ENCODE measurements around the gene SDK1.

Gene SDK1

DNA sequence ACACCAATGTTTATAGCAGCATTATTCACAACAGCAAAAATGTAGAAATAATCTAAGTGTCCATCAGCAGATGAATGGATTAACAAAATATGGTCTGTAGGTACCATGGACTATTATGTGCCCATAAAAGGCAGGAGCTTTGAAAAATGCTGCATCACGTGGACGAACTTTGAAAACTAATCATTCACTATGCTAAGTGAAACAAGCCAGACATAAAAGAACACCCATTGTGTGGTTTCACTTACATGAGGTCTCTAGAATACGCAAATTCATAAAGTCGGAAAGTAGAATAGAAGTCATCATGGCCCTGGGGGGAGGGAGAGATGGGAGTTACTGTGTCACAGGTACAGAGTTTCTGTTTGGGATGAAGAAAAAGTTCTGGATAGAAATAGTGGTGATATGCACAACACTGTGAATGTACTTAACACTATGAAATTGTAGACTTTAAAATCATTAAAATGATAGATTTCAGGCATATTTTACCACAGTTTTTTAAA, 377.3 kb downstream of the SDK1 start (continued):
- no peak for TF ChIP-seq ZNF513 (tag by site-specific recombination; IDR thresholded peaks at IDR 0.05)
- TF ChIP-seq, protein P1, sequence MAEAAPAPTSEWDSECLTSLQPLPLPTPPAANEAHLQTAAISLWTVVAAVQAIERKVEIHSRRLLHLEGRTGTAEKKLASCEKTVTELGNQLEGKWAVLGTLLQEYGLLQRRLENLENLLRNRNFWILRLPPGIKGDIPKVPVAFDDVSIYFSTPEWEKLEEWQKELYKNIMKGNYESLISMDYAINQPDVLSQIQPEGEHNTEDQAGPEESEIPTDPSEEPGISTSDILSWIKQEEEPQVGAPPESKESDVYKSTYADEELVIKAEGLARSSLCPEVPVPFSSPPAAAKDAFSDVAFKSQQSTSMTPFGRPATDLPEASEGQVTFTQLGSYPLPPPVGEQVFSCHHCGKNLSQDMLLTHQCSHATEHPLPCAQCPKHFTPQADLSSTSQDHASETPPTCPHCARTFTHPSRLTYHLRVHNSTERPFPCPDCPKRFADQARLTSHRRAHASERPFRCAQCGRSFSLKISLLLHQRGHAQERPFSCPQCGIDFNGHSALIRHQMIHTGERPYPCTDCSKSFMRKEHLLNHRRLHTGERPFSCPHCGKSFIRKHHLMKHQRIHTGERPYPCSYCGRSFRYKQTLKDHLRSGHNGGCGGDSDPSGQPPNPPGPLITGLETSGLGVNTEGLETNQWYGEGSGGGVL (tag by site-specific recombination; IDR thresholded peaks at IDR 0.05): no peak

DNA sequence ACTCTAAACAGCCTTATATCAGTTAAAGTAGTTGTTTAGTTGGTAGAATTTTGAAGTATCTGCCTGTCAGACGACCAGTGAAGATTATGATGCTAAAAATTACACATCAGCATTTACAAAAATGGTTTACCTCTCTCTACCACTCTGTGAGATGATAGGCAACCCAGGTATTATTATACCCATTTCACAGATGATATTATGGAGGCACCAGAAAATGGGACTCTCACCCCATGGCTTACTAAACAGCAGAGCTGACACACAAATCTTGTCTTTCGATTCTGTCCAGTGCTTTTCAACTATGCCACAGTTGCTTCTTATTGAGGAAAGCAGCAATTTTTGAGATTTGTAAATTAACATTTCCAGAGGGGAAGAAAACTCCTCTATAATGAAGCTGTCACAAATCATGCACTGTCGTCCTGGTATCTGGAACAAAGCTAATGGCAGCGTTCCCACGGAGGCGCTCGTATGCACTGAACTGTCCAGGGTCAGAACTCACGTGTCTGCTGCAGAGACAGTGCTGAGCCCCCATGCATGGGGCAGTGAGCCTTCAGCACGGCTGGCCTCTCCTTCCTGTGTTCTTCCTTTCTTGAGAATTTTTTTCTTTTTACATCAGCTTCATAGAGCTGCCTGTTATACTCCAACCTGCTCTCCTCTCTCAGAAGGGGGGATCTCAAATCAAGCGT, 381.1 kb downstream of the SDK1 start:
- TF ChIP-seq ZNF660 (tag by site-specific recombination; IDR thresholded peaks at IDR 0.05): no peak
- no peak for TF ChIP-seq CTCF (tag by site-specific recombination; IDR thresholded peaks at IDR 0.05)
- TF ChIP-seq ZNF174 (tag by site-specific recombination; IDR thresholded peaks at IDR 0.05): no peak
- no peak for TF ChIP-seq KLF8 (tag by site-specific recombination; IDR thresholded peaks at IDR 0.05)
- no peak for TF ChIP-seq ZNF202 (tag by site-specific recombination; IDR thresholded peaks at IDR 0.05; ENCODE audit: borderline replicate concordance)
- no peak for TF ChIP-seq ZNF335 (tag by site-specific recombination; conservative IDR thresholded peaks at IDR 0.05)
- no peak for TF ChIP-seq GLIS2 (tag by site-specific recombination; IDR thresholded peaks at IDR 0.05)
- no peak for TF ChIP-seq ZNF274 (IDR thresholded peaks at IDR 0.05; ENCODE audit: low read length)
- TF ChIP-seq ZNF274 (tag by site-specific recombination; IDR thresholded peaks at IDR 0.05; ENCODE audit: borderline replicate concordance): no peak
- TF ChIP-seq ZNF292 (tag by site-specific recombination; IDR thresholded peaks at IDR 0.05; ENCODE audit: borderline replicate concordance, low read depth): no peak
- no peak for TF ChIP-seq ZNF366 (tag by site-specific recombination; conservative IDR thresholded peaks at IDR 0.05)
- TF ChIP-seq OVOL3 (tag by site-specific recombination; IDR thresholded peaks at IDR 0.05): no peak
- no peak for TF ChIP-seq ZBTB8A (tag by site-specific recombination; IDR thresholded peaks at IDR 0.05)
- Histone ChIP-seq H3K4me1 (ENCODE audit: control insufficient read depth, insufficient read depth, low read length) (no peaks in the 10 kb centered on the region), H3K36me3 (ENCODE audit: control insufficient read depth in 2 of 2, insufficient read depth in 1 of 2, low read length in 2 of 2) (no peaks in the 10 kb centered on the region), H3K27ac (ENCODE audit: extremely low read depth, low read depth, low read length) (no peak overlapping the region), H3K9me3 (ENCODE audit: control insufficient read depth, insufficient read depth, low read depth, low read length) (no peaks in the 10 kb centered on the region), H3K4me3 (ENCODE audit: low read depth, low read length) (no peak overlapping the region)
- CTCF ChIA-PET: interaction anchor here (2.4 kb wide), 1 partner anchor 9 kb away, joined by 14 read pairs; no protein-coding TSS in a partner anchor
- POLR2A ChIA-PET: no interaction called here

DNA sequence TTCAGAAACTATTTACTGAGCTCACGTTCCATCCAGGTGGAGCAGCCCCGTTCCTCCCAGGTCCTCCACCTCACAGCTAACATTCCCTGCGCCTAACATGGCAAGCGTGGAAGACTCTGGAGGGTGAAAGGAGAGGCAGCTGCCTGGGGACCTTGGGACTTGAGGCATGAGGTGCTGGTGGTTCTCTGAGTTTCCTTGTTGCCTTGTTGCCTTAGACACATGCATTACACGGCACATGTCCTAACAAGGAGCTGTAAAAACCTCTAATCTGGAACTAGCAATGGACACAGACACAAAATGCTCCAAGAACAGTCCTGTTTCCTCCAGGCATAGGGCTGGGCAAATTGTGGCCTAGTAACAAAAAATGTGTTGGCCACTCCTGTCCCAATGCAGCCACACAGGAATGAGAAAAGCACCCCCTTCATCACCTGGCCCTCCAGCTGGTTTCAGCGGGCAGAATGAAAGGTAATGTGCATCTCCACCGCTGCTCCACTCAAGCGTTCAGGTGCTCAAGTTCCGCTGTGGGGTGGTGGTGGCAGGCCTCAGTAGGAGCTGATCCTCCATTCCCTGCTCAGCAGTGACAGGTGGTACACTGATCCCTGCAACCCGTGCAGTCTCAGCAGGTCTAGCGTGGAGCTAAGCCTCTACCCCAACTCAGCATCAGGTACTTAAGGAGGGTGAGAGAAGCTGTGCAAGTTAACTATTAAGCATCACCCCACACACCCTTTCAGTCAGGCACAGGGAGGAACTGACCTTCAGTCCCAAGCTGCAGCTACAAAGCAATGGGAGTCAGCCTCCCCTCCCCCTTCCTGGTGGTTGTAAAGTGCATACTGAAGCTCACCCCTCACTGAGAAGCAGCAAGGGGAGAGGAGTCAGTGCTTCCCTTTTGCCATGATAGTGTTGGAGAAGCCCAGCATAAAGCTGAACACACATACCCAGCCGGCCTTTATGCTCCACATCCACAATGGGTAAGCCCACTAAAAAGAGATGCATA, 382.8 kb downstream of the SDK1 start:
- CTCF ChIA-PET: interaction anchor here (0.6 to 2.4 kb wide), 2 partner anchors 10 to 835 kb away, joined by 3 to 14 read pairs; no protein-coding TSS in a partner anchor
- Histone ChIP-seq H3K27ac (ENCODE audit: extremely low read depth, low read depth, low read length) (no peak overlapping the region), H3K4me3 (ENCODE audit: low read depth, low read length) (no peak overlapping the region), H3K9me3 (ENCODE audit: control insufficient read depth, insufficient read depth, low read depth, low read length) (no peaks in the 10 kb centered on the region), H3K4me1 (ENCODE audit: control insufficient read depth, insufficient read depth, low read length) (no peaks in the 10 kb centered on the region), H3K36me3 (ENCODE audit: control insufficient read depth in 2 of 2, insufficient read depth in 1 of 2, low read length in 2 of 2) (no peaks in the 10 kb centered on the region)
- POLR2A ChIA-PET: no interaction called here
- TF ChIP-seq ZNF529 (tag by site-specific recombination; IDR thresholded peaks at IDR 0.05; ENCODE audit: insufficient replicate concordance) (no peak), ZNF571 (tag by site-specific recombination; IDR thresholded peaks at IDR 0.05) (no peak), ZNF24 (tag by site-specific recombination; IDR thresholded peaks at IDR 0.05) (no peak)

Measured in HEK293 (cell line).